GM18909 (cell line): Measurements from ENCODE around the gene MRPS16.

Experiments used
- ATAC-seq: cut with Tn5 transposase; IDR thresholded peaks from one replicate; pipeline ENCODE4 v1.9.1; 2021; ENCODE audit warnings: mild to moderate bottlenecking; ENCODE audit not compliant: unreplicated experiment, poor library complexity

MRPS16 gene

GRCh38 chr10:73244866-73245477, 7.5 kb downstream of the MRPS16 start:
- no peak for ATAC-seq

GRCh38 chr10:73239908-73240307, 12.5 kb downstream of the MRPS16 start:
- no peak for ATAC-seq

GRCh38 chr10:73238990-73239566, 13.4 kb downstream of the MRPS16 start:
- ATAC-seq: no peak

- no peak for ATAC-seq
Observed at GRCh38 chr10:73234695-73235094, 17.7 kb downstream of the MRPS16 start.

GRCh38 chr10:73233883-73234282, 18.6 kb downstream of the MRPS16 start:
- no peak for ATAC-seq

GRCh38 chr10:73232887-73233286, 19.6 kb downstream of the MRPS16 start:
- no peak for ATAC-seq

- ATAC-seq: no peak
Observed at GRCh38 chr10:73229567-73229966, 22.9 kb downstream of the MRPS16 start.

GRCh38 chr10:73228247-73228646, 24.2 kb downstream of the MRPS16 start:
- no peak for ATAC-seq

- no peak for ATAC-seq
Observed at GRCh38 chr10:73226663-73227062, 25.8 kb downstream of the MRPS16 start.

- ATAC-seq: no peak
Observed at GRCh38 chr10:73225518-73225917, 26.9 kb downstream of the MRPS16 start.

- no peak for ATAC-seq
Observed at GRCh38 chr10:73220989-73221388, 31.5 kb downstream of the MRPS16 start.

- no peak for ATAC-seq
Observed at GRCh38 chr10:73219384-73219783, 33.1 kb downstream of the MRPS16 start.

- ATAC-seq: no peak
Observed at GRCh38 chr10:73218431-73219191, 33.8 kb downstream of the MRPS16 start.

GRCh38 chr10:73217628-73218027, 34.8 kb downstream of the MRPS16 start:
- ATAC-seq: no peak

- no peak for ATAC-seq
Observed at GRCh38 chr10:73215749-73216148, 36.7 kb downstream of the MRPS16 start.

- ATAC-seq: no peak
Observed at GRCh38 chr10:73211106-73211811, 41.2 kb downstream of the MRPS16 start.

GRCh38 chr10:73210395-73211105, 41.9 kb downstream of the MRPS16 start:
- ATAC-seq: no peak

- ATAC-seq: no peak
Observed at GRCh38 chr10:73209705-73210104, 42.7 kb downstream of the MRPS16 start.

GRCh38 chr10:73207883-73208282, 44.6 kb downstream of the MRPS16 start:
- no peak for ATAC-seq

GRCh38 chr10:73206385-73206784, 46.1 kb downstream of the MRPS16 start:
- no peak for ATAC-seq
